GM13977 (cell line): ENCODE results near the gene CCDC33.

Experiments used
- DNase-seq: peaks from one replicate; pipeline ENCODE4 v3.0.0; 2012; ENCODE audit warnings: low spot score
- CTCF ChIP-seq: IDR thresholded peaks from 2 replicates; pipeline ENCODE4 v1.5.1; 2012; ENCODE audit warnings: mild to moderate bottlenecking, control low read depth; ENCODE audit not compliant: insufficient read depth; ENCODE audit errors: extremely low read depth, missing control alignments
- in situ Hi-C: fragments of 300-500 bp; cut with MboI; formaldehyde crosslinking; loops from one replicate; pipeline ENCODE4 v1.12.0; 2022; ENCODE audit warnings: low sequenced_read_pairs, low pct_unique_long_range_greater_than_20kb, mixed read lengths, inconsistent platforms; ENCODE audit not compliant: unreplicated experiment

The CCDC33 gene

DNA sequence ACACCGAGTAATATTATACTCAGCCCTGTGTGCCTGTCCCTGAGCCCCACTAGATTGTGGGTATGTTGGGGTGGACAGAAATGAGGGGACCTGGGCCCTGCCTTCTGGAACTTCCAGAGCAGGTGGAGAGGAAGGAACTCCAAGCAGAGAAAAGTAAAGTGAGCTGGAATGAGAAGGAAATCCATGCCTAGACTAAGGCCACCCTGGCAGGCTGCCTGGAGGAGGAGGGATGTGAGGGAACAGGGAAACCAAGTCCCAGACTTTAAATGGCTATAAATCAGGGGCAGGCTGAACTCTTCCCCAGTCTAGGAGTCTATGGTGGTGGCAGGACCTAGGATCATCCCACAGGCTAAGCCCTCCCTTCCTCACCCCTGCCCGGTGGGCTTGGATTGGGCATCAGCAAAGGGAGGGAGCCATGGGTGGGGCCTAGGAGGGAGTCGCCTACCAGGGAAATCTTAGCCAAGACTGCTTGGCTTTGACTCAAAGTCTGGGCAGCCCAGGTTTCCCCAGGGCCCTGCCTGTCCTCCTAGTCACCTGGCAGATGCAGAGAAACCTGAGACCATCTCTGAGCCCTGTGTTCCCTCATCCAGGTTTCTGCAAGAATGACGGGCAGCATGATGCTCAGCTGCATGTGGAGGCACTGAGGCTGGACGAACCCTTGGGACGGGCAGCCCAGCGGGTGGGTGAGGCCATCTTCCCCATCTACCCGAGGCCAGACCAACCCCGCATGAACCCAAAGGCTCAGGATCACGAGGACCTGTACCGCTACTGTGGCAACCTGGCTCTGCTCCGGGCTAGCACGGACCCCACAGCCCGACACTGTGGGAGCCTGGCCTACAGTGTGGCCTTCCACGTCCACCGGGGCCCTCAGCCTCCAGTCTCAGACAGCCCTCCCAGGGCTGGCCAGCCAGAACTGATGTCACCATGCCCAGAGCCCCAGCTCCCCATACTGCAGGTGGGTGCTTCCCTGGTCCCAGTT, 17.9 kb upstream of the CCDC33 start:
- in situ Hi-C loops: no loop called here
- no peak for TF ChIP-seq CTCF
- no peak for DNase-seq

GRCh38 chr15:74220475-74221248, 15.5 kb upstream of the CCDC33 start:
- TF ChIP-seq CTCF: no peak
- in situ Hi-C loops: no loop called here
- DNase-seq: no peak

- TF ChIP-seq CTCF: no peak
- in situ Hi-C loops: no loop called here
- DNase-seq: no peak
These were observed 14.5 kb upstream of the CCDC33 start for GRCh38 chr15:74221399-74222239.

DNA sequence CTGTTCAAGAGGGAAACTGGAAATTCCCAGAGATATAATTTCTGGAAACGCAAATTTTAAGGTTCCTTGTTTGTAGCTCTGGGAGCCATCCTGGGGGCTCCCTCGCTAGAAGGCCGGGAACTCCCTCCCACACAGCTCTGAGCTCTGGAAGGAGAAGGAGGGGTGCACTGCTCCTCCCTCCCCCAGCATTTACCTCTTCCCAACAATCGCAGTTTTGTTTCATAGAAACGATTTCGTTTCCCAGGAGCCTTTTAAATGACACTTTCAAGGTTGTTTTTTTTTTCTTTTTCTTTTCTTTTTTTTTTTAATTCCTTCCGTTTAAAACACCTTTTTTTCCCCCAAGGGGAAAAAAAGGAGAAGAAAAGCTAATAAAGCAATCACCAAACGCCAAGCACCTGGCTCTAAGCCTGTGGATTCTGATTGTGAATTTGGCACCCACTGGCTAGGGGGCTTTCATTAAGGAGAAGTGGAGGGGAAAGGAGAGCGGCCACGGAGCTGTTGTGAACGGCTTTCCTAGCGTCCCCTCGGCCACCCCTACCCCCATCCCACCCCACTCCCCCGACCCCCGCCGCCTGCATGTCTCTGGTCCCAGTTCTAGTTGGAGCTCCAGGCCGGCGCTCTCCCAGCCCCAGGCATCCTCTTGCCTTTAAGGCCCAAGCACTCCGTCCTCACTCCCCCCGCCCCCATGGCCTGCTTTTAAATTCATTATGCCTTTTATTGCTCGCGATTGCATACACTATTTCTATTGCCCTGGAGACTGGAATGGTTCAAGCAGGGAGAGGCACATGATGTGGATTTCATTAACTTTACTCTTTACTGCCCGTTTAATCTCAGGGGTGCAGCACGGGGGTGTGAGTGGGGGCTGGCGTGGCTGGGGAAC, 13.6 kb upstream of the CCDC33 start:
- no peak for TF ChIP-seq CTCF
- in situ Hi-C loops: no loop called here
- DNase-seq: no peak

GRCh38 chr15:74225928-74226327, 10.2 kb upstream of the CCDC33 start:
- DNase-seq: no peak
- TF ChIP-seq CTCF: no peak
- in situ Hi-C loops: no loop called here
